Medulla oblongata (tissue), 1 donor: Measurements from ENCODE around the gene IMP3.
A peak's percentile ranks its signal among the peaks of the same experiment; 100 is the strongest.

Source experiments
- DNase-seq: peaks from one replicate; pipeline ENCODE4 v3.0.0-alpha.2; 2015; ENCODE audit errors: extremely low spot score

The IMP3 gene

DNA sequence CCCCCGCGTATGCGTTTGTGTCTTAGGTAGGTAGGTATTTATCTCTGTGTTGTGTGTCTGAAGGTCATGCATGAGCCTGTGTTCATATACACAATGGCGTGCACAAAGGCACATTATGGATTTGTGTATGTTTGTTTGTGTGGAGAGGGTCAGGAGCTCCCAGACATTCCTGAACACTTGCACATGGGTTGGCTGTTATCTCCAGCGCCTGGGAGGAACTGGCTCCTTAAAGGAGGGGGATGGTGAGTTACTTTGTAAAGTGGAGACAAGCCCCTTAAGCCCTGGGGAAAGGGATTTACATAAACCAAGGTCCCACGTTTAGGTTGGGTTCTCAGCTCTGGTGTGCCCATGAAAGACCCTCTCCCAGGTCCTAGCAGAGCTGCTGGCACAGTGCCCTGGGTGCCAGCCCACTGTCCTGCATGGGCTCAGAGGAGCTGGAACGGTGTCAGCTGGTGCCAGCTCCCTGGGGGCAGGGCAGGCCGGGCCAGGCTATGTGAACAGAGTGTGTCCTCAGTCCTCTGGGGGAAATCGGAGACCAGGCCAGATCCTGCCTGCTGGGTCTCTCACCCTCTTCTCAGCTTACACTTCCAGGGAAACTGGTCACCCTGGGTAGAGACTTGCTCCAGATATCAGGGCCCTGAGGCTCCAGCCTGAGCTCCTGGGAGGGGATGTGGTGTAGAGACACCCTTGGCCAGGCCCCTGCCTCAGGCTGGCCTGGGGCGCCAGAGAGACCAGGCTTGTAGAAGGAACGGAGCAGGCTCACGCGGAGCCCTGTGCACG lies 32.8 kb upstream of the IMP3 start:
- peak; percentile 35 for DNase-seq

DNA sequence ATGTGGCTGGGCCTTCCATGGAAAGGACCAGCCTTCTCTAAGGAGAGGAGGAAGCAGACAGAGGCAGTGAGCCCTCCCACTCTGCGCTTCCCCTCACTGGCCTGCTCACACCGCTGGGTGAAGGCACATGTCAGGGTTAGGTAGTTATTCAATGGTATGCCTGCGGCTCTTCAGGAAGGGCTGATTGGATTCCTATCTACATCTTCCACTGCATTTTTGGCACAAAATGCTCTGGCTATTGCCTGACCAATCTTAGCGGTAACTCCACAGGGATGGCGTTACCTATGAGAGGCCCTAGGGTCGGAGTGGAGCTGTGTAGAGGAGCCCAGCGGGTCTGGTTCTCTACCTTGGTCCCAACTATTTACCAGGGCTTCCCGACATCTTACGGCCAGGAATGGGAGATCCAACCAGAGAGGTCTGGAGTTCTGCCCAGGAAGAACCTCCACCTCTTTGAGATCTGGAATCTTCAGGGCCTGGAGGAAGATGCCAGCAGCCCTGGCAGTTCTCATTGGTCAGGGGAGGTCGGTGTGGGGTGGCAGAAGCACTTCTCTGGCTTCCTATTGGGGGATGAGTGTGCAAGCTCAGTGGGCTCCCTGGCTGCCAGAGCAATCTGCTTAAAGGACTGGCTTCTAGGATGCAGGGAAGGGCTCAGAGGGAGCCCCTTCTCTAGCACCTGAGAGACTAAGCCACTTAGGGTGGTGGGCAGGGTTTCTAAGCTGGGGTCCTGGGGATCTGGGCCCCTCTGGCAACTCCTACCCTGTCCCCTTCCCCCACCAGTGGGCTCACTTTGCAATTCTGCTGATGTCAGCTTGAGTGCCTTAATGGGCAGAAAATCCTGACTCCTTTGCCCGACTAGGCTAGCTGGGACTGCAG lies 31.9 kb upstream of the IMP3 start:
- no peak for DNase-seq

DNA sequence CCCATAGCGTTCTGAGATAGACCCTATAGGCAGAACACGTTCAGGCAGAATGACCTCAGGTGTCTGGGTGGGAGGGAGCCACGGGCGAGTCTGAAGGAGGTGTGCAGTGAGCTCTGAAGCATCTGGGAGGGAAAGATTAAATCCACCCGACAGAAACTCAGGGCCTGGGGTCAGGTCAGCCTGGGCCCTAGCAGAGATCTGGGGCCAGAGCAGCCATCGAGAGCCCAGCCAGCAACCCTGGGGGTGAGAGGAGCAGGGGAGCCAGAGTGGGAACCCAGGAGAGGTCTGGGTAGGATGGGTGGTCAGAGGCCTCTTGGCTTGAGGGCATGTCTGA lies 29.8 kb upstream of the IMP3 start:
- DNase-seq: no peak

DNA sequence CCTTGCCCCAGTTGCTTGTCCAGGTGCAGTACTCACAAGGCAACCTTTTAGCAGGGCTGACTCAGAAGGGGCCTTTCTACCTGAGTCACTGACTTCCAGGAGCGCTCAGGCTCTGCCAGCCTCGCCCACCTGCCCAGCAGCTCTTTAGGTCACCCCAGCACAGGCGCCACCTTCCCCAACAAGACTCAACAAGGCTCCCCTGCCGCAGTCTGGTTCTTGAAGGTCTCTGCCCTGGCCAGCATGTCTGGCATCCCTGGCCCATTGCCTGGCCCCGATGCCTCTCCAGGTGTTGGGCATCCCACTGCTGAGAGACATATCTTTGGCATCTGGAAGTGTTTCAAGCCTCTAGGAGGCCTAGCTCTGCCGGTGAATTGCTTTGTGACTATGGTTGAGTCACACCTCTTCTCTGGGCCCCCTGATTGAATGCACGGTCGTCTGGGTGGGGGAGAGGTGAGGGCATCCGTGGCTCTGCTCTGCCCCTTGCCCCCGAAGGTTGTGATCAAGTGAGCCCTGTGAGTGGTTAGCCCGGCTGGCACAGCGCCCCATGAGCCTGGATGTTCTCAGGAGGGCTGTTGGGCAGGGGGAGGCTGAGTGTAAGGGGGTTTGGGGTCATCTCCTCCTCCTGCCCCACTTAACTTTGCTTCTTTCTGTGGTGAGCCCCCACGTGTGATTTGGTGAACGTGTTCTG lies 29.3 kb upstream of the IMP3 start:
- no peak for DNase-seq

- DNase-seq: no peak
These were observed 26.9 kb upstream of the IMP3 start for GRCh38 chr15:75666823-75667501.

- DNase-seq: no peak
These were observed 24.0 kb upstream of the IMP3 start for GRCh38 chr15:75663931-75664421.

- no peak for DNase-seq
These were observed 22.9 kb upstream of the IMP3 start for GRCh38 chr15:75662823-75663519.

DNA sequence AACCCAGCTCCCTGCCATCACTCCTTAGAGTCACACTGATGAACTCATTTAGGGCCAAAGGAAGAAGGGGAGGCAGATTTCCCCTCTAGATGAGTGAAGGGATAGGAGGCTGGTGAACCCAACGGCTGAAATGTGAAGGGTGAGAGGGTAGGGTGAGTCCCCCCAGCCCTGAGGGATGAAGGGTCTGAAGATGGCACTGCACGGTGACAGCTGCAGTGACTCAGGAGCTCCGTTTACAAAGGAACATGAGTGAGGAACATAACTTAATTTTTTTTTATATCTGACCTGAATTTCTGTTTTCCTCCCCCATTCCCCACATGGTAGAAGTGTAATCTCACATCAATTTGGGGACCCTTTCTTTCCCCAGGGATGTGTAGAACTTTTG lies 21.7 kb upstream of the IMP3 start:
- no peak for DNase-seq

DNA sequence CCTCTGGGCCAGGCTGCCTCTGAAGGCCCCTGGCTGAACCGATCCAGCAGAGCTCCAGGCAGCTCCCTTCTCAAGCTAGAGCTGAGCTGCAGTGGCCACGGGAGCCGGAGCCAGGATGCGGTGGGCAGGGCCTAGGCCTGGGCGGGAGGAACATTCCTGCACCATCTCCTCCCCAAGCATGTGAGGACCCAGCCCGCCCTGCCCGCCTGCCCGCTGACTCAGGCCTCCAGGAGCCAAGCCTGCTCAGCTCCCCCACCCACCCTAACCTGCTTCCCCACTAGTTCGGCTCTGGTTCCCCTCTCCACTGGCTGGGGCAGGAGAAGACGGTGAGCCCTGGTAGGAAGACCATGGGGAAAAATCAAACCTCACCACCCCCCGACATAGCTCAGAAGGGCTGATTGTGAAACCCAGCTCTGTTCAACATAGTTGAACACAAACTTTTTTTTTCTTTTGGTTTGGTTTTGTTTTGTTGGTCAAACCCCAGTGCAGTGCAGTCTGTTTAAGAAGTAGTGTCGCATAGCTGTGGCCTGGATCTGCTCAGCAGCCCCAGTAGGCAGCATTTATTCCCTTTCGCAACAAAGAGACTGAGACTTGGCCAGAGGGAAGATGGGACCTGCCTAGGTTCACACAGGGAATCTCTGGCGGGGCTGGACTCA lies 21.2 kb upstream of the IMP3 start:
- DNase-seq: peak; percentile 52

- DNase-seq: peak; percentile 39
These were observed 20.1 kb upstream of the IMP3 start for GRCh38 chr15:75659928-75660645.

DNA sequence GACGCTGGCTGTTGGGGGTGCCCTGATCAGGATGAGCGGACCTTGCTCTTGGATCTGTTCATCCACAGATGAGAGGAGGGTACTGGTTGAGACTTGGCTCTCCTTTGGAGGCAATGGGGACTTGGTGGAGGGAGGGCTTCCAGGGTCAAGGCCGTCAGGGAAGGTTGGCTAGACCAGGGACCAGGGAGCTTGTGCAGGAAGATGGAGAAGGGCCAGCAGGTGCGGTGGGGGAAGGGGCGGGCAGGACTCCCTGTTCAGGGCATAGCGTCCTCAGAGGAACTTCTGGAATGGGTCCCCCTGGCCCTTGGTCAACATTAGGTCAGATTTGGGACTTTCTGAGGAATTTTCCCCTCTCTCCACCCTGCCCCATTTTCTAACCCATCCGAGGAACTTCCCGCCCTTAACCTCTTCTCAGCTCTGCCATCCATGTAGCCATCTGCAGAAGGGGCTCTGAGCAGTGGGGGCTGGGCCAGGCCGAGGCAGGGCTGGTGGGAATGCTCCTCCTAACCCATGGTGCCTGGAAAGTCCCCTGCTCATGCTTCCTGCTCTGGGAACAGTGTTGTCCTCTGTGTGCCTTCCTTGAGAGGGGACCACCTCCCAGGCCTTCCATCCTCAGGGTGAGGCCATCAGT lies 19.2 kb upstream of the IMP3 start:
- DNase-seq: no peak

DNA sequence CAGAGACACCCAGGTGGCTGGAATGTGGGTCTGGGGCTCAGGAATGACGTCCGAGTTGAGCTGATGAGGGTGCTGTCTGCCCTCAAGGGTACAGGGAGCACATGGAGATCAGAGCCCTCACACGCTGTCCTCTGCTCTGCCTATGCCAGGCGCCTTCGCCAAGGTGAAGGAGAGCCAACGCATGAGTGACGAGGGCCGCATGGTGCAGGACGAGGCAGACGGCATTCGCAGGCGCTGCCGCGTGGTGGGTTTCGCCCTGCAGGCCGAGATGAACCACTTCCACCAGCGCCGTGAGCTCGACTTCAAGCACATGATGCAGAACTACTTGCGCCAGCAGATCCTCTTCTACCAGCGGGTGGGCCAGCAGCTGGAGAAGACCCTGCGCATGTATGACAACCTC lies 16.8 kb upstream of the IMP3 start:
- DNase-seq: no peak

- DNase-seq: no peak
These were observed 16.3 kb upstream of the IMP3 start for GRCh38 chr15:75656331-75656730.

GRCh38 chr15:75655931-75656330 lies 15.9 kb upstream of the IMP3 start:
- no peak for DNase-seq

DNA sequence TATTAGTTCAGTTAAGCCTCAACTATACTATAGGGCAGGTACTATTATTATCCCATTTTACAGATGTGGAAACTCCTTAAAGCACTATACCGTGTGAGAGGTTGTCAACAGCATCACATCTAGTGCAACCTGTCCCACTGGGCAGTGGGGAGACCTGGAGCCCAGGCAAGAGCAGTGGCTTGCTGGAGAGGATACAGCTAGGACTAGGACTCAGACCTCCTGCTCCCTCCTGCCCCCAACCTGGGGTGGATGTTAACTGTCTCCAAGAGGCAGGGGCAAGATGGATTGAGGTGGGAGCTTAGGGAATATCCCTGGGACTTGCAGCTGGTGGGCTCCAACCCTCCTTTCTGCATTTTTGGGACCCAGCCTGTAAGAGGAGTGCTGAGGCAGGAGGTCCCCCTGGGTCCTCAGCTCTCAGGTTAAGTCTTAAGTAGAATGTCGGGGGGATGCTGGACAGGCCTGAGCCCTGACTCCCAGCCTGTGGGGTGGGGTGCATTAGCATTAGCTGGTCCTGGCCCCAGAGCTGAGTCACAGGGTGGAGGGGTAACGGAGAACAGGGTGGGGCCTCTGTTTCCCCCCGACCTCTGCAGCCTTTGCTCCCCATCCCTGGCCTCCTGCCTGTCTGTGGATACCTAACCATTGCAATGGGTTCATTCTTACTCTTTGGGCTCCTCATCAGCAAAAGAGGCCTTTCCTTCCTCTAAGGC lies 14.3 kb upstream of the IMP3 start:
- no peak for DNase-seq

DNA sequence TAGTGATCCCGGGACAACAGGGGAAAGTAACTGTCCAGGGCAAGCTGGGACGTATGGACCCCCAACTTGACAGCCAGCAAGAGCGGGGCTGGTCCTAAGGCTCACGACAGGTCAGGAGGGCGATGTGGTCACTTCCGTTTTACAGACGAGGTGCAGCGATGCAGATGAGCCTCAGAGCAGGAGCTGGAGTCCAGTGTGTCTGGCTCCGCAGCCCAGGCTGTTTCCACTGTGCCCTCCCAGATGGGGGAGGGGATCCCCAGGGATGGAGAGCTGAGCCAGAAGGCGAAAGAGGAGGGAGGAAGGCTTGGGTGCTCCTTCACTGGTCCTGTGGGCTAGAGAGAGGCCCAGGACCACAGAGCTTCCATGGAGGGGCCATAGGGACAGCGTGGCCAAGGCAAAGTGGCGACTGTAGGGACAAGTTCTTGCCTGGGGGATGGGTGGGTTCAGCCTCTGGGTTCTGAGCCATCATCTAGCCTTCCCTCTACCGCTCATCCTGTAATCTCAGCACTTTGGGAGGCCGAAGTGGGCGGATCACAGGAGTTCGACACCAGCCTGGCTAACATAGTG lies 13.4 kb upstream of the IMP3 start:
- no peak for DNase-seq

DNA sequence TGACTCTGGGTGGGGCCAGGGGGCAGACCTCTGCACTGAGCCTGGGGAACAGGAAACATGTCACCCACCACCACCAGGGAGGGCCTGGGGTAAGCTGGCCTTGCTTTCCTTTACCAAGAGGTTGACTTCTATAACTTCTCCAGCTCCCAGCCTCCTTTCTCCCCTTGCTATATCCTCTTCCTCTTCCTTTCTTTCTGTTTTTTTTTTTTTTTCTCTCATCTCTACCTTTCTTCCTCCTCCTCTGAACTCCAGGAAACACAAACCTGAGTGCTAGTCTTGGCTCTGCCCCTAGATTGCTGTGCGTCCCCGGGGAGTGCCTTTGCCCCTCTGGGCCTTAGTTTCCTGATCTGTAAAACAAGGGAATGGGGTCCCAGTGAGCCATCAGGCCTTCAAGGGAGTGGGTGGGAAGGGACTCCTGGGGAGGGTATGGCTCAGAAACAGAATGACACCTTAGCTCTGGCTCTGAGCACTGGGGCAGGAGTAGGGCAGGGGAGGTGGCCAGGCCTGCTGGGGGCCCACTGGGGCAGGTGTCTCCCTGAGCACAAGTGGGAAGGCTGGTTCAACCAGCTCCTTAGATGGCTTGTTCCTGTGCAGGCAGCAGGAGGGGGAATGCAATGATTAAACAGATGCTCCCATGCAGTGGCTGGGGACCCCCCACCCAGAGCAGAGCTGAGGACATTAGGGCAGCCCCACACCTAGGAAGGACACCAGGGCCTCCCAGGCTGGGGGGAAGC lies 12.0 kb upstream of the IMP3 start:
- DNase-seq: no peak
